Stimulated activated naive CD4-positive, alpha-beta T cell treated with Interleukin-2 at 50 U/mL for 16 hours (primary cell): Measurements from ENCODE around the gene EFCC1.

ENCODE experiments used
- DNase-seq: peaks from one replicate; lab custom pipeline; 2025; lab: John Stamatoyannopoulos, UW

Gene EFCC1

GRCh38 chr3:129014793-129015345 is 13.8 kb downstream of the EFCC1 start:
- no peak for DNase-seq

- peak; percentile 18 for DNase-seq
Measured at GRCh38 chr3:129015388-129016105, 14.4 kb downstream of the EFCC1 start.

- peak; percentile 55 for DNase-seq
Measured at GRCh38 chr3:129016356-129016719, 15.2 kb downstream of the EFCC1 start.

- DNase-seq, result no peak
Measured at GRCh38 chr3:129016720-129017483, 15.8 kb downstream of the EFCC1 start.

- no peak for DNase-seq
Measured at GRCh38 chr3:129017484-129017899, 16.4 kb downstream of the EFCC1 start.

GRCh38 chr3:129018271-129018670 is 17.2 kb downstream of the EFCC1 start:
- no peak for DNase-seq

- no peak for DNase-seq
Measured at GRCh38 chr3:129018751-129019150, 17.6 kb downstream of the EFCC1 start.

GRCh38 chr3:129019266-129019665 is 18.2 kb downstream of the EFCC1 start:
- DNase-seq, result no peak

- DNase-seq, result no peak
Measured at GRCh38 chr3:129020691-129021090, 19.6 kb downstream of the EFCC1 start.

GRCh38 chr3:129021140-129021551 is 20.0 kb downstream of the EFCC1 start:
- DNase-seq, result no peak

GRCh38 chr3:129022114-129023007 is 21.3 kb downstream of the EFCC1 start:
- no peak for DNase-seq

- DNase-seq, result no peak
Measured at GRCh38 chr3:129023008-129023358, 21.9 kb downstream of the EFCC1 start.

- DNase-seq, result no peak
Measured at GRCh38 chr3:129023909-129024308, 22.8 kb downstream of the EFCC1 start.

GRCh38 chr3:129025108-129025507 is 24.0 kb downstream of the EFCC1 start:
- DNase-seq, result no peak

- DNase-seq, result no peak
Measured at GRCh38 chr3:129025691-129026435, 24.8 kb downstream of the EFCC1 start.

- peak; percentile 90 for DNase-seq
Measured at GRCh38 chr3:129026728-129027543, 25.8 kb downstream of the EFCC1 start.

- DNase-seq, result no peak
Measured at GRCh38 chr3:129027544-129027880, 26.4 kb downstream of the EFCC1 start.

- DNase-seq, result no peak
Measured at GRCh38 chr3:129028866-129029265, 27.8 kb downstream of the EFCC1 start.

- no peak for DNase-seq
Measured at GRCh38 chr3:129030611-129031010, 29.5 kb downstream of the EFCC1 start.

- DNase-seq, result no peak
Measured at GRCh38 chr3:129031476-129032215, 30.5 kb downstream of the EFCC1 start.
